ENCODE results near the gene STAP1.
"Not testable (repeated sequence)": the region's sequence is repeated elsewhere in the genome, so short reads cannot be mapped to it uniquely, and the experiment has no call there.

GRCh38 chr4:67524140-67524539 lies 34.4 kb upstream of the STAP1 start:
- TF ChIP-seq CTCF, POLR2A (IDR thresholded peaks at IDR 0.05): not testable (repeated sequence)
